ENCODE data around the gene CDH4.
"Not testable (repeated sequence)": the region's sequence is repeated elsewhere in the genome, so short reads cannot be mapped to it uniquely, and the experiment has no call there.

CDH4 gene

GRCh38 chr20:61385296-61385695 lies 133.2 kb downstream of the CDH4 start:
- no peak for DNase-seq (ENCODE audit: low read depth, low spot score)

GRCh38 chr20:61385731-61386130 lies 133.7 kb downstream of the CDH4 start:
- no peak for DNase-seq (ENCODE audit: low read depth, low spot score)

- no peak for DNase-seq (ENCODE audit: low read depth, low spot score)
These were observed 135.3 kb downstream of the CDH4 start for GRCh38 chr20:61387204-61387953.

- DNase-seq (ENCODE audit: low read depth, low spot score) = no peak
These were observed 135.9 kb downstream of the CDH4 start for GRCh38 chr20:61387954-61388348.

DNA sequence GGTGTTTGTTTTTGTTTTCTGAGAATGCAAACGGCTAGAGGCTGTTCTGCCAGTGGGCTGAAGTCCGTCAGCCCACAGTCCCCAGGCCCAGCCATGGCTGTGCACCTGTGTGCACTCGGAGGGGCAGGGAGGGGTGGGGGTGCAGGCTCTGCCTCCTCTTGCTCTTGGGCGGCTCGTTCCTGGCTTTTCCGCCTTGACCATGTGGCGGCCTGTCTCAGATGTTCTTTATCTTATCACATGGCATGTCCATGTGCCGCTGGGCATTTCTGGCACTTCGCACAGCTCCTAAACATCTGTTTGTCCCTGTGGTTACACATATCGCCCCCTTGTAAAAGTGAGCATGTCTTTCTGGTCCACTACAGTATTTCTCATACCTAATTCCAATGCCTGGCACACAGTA lies 137.0 kb downstream of the CDH4 start:
- DNase-seq (ENCODE audit: low read depth, low spot score) = no peak

DNA sequence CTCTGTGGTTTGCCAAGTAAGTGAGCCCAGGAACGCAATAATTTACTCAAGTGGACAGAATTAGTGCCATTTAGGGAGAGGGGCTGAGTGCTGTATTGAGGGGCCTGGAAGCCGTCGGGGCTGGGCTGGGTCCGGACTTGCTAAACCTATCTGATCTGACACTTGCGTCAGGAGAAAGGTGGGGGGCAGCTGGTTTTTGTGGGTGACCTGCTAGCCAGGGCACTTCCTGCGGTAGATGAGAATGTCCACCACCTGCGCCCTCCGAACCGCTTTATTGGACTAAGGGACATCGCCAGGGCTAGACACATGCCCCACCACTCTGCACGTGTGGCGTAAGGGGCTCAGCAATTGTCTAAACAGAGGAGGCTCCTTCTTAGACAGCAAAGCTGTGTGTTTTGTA lies 139.1 kb downstream of the CDH4 start:
- no peak for DNase-seq (ENCODE audit: low read depth, low spot score)

GRCh38 chr20:61391812-61392520 lies 139.9 kb downstream of the CDH4 start:
- no peak for DNase-seq (ENCODE audit: low read depth, low spot score)

GRCh38 chr20:61394088-61394799 lies 142.2 kb downstream of the CDH4 start:
- no peak for DNase-seq (ENCODE audit: low read depth, low spot score)

DNA sequence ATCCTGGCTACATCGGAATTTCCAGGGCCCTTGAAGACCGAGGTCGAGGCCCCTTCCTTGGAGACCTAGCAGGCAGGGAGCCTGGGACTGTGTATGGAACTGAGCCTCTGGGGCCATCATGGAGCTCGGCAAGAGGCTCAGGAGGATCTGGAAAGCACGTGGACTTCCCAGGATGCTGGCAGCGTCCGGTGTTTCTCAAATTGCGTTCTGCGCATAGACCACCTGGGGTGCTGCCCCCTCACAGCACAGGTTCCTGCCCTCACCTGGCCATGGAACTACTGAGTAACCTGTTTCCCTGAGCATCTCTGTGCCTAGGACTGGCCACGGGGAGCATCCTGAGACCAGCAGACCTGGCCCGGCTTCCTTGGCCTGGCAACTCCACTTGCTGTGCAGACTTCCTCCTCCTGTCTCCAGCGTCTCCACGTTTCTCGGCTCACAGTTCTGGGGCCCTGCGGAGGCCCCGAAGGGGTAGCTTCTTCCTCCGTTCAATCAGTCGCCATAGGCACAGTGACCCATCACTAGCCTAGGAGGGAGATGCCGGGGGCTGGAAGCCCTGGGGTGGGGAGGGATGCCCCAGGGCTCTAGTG lies 144.3 kb downstream of the CDH4 start:
- no peak for DNase-seq (ENCODE audit: low read depth, low spot score)

GRCh38 chr20:61397146-61397545 lies 145.1 kb downstream of the CDH4 start:
- DNase-seq (ENCODE audit: low read depth, low spot score) = no peak

DNA sequence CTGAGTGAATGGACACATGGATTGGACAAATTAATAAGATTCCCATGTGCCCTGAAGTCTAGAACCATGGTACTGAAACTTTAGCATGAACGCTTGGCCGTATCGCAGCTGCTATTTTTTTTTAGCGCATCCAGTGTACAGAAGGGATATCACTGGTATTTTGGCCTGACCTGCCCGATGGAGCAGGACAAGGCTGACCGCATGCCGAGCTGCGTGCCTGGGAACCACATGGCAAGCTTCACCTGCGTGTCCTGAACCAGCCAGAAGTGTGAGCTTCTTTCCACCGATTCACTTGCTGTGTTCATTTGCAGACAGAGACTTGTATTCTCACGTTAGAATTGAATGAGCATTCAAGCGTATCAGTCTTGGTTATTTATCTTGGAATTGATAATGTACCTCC lies 145.7 kb downstream of the CDH4 start:
- no peak for DNase-seq (ENCODE audit: low read depth, low spot score)

DNA sequence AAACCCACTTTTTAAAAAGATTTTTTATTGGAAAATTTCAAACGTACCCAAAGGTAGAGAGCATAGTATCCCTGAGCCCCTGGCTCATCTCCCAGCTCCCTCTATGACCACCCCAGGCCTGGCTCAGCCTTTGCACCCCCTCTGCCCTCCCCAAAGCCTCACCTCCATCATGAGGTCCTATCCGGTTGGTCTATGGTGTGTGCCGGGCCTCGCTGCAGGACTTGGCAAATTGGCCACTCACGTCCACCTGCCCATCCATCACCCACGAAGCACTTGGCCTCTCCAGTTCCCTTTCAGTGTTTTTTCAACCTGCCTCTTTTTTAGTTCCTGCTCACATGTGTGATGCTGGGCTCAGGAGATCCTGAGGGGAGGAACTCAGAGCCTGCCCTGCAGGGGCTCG lies 147.4 kb downstream of the CDH4 start:
- DNase-seq (ENCODE audit: low read depth, low spot score) = no peak

GRCh38 chr20:61400499-61400898 lies 148.4 kb downstream of the CDH4 start:
- DNase-seq (ENCODE audit: low read depth, low spot score) = no peak

DNA sequence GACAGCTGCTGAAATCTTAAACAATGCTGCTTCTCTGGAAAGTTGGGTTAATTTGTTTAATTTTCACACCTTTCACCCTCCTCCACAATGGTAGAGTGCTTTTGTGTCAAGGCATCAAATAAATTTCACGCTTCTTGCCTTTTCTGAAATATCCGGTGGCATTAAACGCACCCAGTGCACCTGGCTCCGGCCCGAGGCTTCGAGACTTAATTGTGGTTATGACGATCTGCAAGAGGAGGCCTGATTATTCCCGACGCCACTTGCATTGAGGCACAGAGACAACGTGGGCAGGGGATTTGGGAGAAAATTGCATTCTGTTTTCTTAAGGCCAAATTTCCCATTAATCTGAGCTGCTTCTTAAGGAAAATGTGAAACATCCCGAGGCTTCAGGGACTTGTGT lies 152.2 kb downstream of the CDH4 start:
- DNase-seq (ENCODE audit: low read depth, low spot score) = no peak

DNA sequence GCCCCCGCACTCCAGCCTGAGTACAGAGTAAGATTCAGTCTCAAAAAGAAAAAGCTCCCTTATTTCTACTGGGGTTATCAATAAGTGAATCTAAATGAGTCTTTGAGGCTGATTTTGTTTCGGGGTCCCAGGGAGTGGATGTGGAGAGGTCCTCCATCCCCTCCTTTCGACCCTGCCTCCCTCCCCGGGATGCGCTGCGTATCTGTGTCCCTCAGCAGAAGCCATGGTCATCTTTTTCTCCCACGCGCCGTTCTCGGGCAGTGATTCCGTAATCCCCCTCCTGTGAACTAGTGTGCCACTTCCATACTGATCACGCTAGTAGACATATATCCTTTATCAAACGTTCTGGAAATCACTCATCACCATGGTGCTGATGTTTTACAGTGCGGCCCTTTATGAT lies 152.9 kb downstream of the CDH4 start:
- no peak for DNase-seq (ENCODE audit: low read depth, low spot score)

- not testable (repeated sequence) for DNase-seq (ENCODE audit: low read depth, low spot score)
These were observed 154.7 kb downstream of the CDH4 start for GRCh38 chr20:61406773-61407172.

GRCh38 chr20:61407561-61407960 lies 155.5 kb downstream of the CDH4 start:
- no peak for DNase-seq (ENCODE audit: low read depth, low spot score)

DNA sequence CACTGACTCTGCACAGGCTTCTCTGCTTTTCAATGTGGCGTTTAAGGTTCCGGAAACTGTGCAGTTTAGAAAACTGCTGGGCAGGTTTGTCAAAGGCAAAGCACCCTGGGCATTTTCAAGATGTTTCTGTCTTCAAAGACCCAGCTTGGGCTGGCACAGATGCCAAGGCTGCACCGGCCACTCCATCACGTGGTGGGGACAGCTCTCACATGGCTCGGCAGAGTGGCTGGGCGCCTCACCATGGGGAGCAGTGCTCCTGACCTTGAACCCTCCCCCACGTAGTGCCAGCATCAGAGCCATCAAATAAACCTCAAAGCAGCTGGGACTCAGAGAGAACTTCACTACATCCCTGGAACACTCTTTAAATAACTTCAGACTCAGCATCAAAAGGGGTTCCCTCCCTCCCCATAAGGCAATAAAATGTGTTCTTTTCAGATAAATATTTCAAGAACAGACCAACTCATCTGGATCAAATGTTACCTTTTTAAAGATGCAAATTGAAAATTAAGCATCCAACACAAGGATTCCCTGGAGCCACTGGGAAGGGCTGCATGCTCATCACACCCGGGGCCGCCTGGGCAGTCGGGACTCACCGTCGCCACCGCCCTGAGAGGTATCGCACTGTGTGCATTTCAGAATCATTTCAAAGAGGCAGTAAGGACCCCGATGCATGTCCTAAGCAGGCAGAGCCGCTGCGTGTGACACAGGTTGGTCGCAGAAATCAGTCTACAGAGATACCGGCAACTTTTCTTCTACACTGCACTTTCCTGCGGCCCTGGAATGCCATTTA lies 157.1 kb downstream of the CDH4 start:
- no peak for DNase-seq (ENCODE audit: low read depth, low spot score)

GRCh38 chr20:61411743-61412142 lies 159.7 kb downstream of the CDH4 start:
- no peak for DNase-seq (ENCODE audit: low read depth, low spot score)

DNA sequence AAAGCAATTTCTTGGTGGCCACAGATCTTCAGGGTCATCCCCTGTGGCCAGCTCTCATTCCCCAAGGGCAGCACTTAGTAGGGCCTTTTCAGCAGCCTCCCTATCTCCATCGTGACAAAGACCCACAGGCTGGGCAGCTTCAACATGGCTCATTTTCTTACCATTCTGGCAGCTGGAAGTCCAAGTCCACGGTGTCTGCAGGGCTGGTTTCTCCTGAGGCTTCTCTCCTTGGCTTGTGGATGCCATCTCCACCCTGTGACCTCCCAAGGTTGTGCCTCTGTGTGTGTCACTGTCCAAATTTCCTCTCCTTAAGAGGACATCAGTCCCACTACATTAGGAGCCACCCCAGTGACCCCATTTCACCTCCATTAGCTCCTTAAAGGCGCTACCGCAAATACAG lies 161.7 kb downstream of the CDH4 start:
- DNase-seq (ENCODE audit: low read depth, low spot score) = no peak

DNA sequence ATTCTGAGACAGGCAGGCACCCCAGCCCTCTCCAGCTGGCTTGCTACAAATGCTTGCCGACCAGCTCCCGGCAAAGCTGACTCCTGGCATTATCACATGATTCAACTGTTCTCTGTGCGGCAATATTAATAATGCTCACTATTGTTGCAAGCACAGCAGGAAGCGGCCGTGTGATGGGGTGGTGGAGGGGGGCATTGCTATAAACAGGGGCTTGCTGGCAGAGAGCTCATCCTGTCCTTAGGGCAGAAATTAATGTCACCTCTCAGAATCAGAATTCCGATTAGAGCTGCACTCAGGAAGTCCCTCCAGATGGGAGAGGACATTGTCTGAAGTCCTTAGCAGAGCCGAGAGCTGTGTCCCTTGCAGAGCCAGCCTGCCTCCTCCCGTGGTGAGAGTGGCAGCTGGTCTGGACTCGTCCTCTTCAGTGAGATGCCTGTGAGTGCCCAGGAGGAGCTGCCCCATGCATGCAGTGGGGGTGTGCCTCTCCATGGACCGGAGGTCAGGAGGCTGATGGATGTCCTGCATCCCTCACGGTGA lies 162.5 kb downstream of the CDH4 start:
- no peak for DNase-seq (ENCODE audit: low read depth, low spot score)
